ENCODE results near the gene ZNF598.

DNA sequence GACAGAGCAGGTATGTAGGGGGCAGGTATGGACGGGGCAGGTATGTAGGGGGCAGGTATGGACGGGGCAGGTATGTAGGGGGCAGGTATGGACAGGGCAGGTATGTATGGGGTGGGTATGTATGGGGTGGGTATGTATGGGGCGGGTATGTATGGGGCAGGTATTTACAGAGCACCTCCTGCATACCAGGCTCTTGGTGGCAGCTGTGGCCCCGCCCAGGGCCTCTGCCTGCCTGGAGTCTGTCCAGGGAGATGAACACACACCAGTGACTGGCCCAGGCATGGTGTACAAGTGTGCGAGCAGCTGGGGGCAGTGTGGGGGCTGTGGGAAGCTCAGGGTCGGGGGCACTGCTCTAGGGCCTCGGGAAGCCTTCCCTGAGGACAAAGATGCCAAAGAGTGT, 59.6 kb downstream of the ZNF598 start:
- no peak for TF ChIP-seq EZH2 (IDR thresholded peaks at IDR 0.05; ENCODE audit: borderline replicate concordance, low read depth, low read length, poor library complexity, severe bottlenecking)
- TF ChIP-seq, protein P1, sequence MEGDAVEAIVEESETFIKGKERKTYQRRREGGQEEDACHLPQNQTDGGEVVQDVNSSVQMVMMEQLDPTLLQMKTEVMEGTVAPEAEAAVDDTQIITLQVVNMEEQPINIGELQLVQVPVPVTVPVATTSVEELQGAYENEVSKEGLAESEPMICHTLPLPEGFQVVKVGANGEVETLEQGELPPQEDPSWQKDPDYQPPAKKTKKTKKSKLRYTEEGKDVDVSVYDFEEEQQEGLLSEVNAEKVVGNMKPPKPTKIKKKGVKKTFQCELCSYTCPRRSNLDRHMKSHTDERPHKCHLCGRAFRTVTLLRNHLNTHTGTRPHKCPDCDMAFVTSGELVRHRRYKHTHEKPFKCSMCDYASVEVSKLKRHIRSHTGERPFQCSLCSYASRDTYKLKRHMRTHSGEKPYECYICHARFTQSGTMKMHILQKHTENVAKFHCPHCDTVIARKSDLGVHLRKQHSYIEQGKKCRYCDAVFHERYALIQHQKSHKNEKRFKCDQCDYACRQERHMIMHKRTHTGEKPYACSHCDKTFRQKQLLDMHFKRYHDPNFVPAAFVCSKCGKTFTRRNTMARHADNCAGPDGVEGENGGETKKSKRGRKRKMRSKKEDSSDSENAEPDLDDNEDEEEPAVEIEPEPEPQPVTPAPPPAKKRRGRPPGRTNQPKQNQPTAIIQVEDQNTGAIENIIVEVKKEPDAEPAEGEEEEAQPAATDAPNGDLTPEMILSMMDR (conservative IDR thresholded peaks at IDR 0.05; ENCODE audit: low read depth, low read length): no peak
